GM18867 (cell line): ENCODE data around the gene MEIOB.
"Not testable (repeated sequence)": the region's sequence is repeated elsewhere in the genome, so short reads cannot be mapped to it uniquely, and the experiment has no call there.

Experiments
- ATAC-seq: cut with Tn5 transposase; IDR thresholded peaks from one replicate; pipeline ENCODE4 v1.9.1; 2021; ENCODE audit warnings: mild to moderate bottlenecking, moderate library complexity; ENCODE audit not compliant: unreplicated experiment

The MEIOB gene

DNA sequence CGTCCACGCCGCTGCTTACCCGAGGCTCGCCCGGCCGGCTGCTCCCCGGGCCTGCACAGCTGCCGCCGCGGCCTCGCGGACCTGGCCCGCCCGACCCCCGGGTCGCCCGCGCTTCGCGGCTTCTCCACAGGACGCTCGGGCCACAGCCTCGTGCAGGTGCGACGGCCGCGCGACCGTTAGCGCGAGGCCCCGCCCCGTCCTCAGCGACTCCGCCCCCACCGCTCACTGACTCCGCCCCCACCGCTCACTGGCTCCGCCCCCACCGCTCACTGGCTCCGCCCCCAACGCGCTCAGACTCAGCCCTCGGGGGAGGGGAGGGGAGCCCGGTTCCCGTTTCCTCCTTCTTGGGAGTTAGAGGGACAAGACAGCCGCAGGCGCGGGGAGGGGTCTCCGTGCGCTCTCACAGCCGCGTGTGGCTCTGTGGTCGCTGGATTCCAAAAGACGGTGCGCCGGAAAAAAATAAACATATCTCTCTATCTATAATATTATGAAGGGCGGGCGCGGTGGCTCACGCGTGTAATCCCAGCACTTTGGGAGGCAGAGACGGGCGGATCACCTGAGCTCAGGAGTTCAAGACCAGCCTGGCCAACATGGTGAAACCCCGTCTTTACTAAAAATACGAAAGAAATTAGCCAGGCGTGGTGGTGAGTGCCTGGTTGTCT is at the start of gene MEIOB:
Gene MEIOB, minus strand, starts transcription at position 191 of the 662 bp plus-strand sequence. CDS start 3,989 bp downstream, outside the sequence.
- no peak for ATAC-seq

- no peak for ATAC-seq
Measured at GRCh38 chr16:1920727-1921171, 48.8 kb upstream of the MEIOB start.

DNA sequence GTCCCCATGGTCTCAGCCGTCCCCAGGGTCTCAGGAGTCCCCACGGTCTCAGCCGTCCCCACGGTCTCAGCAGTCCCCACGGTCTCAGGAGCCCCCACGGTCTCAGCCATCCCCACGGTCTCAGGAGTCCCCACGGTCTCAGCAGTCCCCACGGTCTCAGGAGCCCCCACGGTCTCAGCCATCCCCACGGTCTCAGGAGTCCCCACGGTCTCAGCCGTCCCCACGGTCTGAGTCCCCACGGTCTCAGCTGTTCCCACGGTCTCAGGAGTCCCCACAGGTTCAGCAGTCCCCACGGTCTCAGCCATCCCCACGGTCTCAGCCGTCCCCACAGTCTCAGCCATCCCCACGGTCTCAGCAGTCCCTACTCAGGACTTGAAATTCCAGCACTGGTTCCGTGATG is 48.2 kb upstream of the MEIOB start:
- ATAC-seq = not testable (repeated sequence)

DNA sequence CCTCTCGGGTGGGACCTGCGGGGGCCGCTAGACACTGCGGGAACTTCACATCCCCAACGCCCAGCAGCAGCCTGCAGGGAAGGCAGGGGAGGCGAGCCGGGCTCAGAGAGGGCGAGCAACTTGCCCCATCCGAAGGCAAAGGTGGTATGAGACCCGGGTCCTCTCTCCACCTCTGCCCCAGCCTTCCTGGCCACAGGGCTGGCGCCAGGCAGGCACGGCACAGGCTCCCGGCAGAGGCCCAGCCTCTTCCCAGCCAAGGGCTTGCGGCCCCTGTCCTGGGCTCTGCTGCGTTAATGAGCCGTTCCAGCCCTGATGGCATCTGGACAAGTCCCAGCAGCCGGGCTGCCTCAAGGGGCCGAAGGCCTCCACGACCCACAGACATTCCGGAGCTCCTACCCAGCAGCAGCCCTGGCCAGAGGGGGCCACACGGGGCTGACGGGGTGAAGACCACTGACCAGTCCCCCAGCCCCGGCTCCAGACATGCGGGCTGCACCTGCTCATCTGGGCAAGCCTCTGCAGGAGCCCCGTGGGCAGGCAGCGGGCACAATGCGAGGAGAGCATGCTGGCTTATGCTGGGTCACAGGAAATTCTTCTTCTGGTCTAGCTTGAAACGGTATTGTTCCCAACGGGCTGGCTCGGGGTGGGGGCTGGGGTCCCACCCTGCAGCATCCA is 47.5 kb upstream of the MEIOB start:
- ATAC-seq = no peak

- no peak for ATAC-seq
Measured at GRCh38 chr16:1918351-1919326, 46.7 kb upstream of the MEIOB start, which contains the start of gene HS3ST6. HS3ST6 (minus strand) TSS chr16:1918415; CDS start chr16:1918323, 92 bp downstream.

- ATAC-seq = no peak
Measured at GRCh38 chr16:1917665-1918350, 45.8 kb upstream of the MEIOB start.

DNA sequence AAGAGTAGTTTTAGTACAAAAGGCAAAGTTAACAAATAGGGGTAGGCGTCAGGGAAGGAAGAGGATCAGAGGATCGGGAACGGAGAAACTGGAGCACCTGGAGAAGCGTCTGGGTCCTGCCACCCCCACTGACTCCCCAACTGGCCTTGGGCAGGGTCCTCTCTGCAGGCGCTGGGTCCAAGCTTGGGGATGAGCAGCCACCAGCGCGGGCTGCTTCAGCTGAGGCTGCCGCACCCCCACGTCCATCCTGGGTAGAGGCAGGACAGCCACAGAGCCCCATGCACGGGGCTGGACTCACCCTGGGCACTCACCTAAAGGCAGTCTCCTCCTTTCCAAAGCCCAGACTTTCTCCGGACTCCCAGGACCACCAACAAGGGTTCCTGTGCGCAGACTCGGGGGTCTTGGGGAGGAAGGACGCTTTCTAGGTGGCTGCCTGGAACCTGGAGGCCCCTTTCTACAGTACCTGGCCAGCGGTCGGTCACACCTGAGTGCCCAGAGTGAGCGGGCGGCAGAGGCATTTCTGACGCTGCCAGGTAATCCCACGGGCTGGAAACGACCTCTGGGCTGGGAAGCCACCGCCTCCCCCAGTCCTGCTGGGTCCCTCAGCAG is 45.2 kb upstream of the MEIOB start:
- ATAC-seq = no peak

DNA sequence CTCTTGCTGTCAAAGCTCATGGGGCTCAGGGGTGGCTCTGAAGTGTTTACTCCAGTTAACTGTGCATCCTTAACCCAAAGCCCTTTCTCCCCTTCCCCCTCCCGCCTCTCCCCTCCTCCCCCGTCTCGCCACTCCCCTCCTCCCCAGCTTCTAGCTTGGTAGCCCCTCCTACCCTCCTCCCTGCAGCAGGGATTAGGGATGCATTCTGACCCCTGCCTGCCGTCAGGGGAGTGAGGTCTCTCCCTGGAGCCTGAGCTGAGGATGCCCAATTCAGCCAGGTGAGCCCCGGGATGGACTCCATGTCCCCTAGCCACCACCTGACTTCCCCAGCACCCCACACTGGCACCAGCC is 44.7 kb upstream of the MEIOB start:
- no peak for ATAC-seq

DNA sequence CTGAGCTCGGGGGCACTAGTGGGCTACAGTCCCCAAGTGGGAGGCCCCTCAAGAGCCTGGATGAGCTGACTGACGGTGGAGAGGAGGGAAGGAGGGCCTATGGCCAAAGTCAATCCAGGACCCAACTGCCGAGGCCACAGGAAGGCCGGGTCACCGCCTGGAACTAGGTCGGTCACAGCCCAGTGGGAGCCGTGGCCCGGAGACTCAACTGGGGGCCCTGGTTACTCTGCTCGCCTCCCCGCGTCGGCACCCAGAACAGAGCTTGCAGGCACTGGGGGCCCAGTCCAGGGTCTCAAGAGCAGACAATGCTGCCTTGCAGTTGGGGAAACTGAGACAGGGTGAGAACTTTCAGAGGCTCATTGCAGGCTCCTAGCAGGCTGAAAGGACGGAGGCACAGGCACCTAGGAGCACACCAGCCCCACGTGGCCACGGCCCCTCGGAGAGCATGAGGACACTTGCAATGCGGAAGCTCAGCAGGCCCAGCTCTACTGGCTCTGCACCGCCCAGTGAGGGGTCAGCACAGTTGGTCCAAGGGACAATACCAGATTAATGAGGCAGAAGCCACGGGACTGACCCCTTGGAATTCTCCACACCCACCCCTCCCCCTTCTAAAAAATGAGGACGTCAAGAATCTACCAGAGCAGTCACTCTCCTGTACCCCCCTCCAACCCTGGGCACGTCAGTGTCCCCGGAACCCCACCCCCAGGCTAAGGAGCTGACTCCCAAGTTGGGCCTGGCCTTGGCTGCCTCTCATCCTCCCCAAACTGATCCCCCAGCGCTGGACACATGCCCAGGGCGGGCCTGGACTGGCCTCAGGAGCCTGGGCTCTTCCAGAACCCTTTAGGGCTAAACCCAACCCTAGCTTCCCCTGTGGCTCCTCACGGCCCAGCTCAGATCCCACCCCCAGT is 44.0 kb upstream of the MEIOB start:
- no peak for ATAC-seq

DNA sequence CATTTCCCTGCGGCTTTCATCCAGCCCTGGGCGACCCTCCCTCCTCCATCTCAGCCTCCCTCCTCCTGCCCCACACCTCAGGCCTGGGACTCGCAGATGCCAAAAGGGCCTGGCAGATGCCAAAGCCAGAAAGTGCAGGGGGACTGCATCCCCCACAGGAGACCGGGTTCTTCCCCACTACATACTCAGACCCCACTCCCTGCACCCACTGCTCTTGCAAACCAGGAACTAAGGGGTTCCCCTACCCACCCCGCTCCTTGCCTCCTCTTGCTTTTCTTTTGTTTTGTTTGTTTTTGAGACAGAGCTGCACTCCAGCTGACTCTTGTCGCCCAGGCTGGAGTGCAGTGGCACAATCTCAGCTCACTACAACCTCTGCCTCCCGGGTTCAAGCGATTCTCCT is 43.0 kb upstream of the MEIOB start:
- no peak for ATAC-seq

- ATAC-seq = no peak
Measured at GRCh38 chr16:1914084-1914608, 42.2 kb upstream of the MEIOB start.

DNA sequence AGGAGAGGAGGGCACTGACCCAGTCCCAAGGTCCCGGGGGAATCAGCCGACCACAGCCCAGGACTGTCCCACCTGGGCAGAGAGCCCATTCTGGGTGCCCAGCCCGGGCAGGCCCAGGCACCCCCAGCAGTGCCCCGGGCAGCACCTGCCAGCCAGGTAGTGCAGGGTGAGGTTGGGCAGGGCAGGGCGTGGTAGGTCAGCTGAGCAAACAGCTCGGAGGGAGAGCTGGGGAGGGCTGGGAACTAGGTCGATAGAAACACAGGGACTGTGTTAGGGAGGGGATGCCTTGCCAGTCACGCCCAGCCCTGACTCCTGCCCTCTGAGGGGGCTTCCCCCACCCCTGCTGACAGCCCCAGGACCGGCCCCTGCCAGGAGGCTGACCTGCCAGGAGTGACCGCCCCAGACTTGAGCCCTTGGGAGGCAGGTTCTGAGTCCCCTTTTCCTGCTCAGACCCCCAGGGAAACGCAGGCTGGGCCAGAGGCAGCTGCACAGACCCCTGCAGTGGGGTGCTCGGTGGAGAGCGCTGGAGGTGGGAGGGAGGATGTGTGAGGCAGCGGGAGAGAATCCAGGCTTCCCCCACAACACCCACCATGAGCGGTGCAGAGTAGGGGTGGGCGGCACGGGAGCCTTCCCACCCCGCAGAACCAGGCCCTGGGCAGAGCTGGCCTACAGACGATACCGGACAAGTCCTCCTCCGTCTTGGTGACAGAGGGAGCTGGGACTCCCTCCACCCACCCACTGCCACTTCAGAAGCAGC is 41.5 kb upstream of the MEIOB start:
- no peak for ATAC-seq

GRCh38 chr16:1912215-1912543 is 40.2 kb upstream of the MEIOB start:
- no peak for ATAC-seq

- ATAC-seq = no peak
Measured at GRCh38 chr16:1911467-1912214, 39.7 kb upstream of the MEIOB start.

DNA sequence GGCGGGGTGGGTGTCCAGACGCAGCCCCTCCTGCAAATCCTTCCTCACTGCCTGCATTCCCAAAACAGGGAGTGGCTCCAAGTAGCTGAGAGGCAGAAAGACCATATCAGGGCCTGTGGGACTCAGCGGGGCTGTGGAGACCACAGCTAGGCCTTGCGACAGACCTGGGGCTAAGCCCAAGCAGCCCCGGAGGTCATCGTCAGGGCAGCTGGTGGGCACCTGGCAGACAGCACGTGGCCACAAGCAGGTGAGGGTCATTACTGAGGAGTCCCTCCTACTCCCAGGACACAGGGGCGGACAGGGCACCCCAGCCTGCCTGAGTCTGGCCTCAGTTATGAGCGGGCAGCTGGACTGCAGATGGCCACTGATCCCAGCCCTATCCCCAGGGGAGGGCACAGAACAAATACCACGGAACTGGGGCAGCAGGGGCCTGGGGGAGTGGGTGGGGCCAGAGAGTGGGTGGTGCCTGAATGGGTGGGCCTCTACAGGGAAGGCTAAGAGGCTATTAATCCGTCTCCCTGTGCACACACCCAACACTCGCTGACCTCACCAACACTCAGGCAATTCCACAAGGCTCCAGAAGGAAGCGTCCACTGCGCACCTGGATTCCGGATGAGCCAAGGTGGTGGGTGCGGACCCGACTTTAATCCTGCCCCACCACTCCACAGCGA is 37.7 kb upstream of the MEIOB start:
- ATAC-seq = no peak

DNA sequence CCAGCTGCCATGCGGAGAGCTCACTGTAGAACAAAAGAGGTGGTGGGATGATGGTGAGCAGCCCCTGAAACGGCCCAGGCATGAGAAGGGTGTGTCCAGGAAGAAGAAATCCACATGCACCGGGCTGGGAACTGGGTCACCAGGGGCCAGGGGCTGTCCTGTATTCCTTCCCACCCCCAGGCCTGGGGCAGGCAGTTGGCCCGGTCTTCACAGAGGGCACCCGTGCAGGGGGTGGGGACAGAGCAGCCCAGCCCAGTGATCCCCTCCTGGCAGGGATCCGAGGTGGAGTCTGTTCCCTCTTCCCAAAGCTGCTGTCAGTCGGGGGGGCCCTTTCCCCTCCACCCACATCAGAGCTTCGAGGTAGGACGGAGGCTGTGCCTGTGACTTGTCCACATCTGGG is 37.0 kb upstream of the MEIOB start:
- ATAC-seq = no peak

DNA sequence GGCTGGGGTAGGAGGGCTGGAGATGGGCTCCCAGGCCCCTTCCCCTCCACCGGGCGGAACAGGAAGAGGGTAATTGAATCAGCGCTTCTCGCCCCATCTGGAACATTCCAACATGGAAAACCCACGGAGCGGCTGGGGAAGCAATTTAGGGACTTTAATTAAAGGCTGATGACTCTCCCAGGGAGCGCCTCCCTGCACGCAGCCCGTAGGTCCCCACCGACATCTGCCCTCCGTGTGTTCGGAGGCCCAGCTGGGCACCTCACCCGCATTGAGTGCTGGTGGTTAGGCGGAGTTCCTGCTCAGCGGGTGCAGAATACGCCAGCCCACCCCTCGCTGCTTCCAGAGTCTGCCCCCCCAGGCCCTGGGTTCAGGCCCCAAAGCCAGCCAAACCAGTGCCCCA is 36.2 kb upstream of the MEIOB start:
- no peak for ATAC-seq
